ENCODE results near the gene CDK5R2.

DNA sequence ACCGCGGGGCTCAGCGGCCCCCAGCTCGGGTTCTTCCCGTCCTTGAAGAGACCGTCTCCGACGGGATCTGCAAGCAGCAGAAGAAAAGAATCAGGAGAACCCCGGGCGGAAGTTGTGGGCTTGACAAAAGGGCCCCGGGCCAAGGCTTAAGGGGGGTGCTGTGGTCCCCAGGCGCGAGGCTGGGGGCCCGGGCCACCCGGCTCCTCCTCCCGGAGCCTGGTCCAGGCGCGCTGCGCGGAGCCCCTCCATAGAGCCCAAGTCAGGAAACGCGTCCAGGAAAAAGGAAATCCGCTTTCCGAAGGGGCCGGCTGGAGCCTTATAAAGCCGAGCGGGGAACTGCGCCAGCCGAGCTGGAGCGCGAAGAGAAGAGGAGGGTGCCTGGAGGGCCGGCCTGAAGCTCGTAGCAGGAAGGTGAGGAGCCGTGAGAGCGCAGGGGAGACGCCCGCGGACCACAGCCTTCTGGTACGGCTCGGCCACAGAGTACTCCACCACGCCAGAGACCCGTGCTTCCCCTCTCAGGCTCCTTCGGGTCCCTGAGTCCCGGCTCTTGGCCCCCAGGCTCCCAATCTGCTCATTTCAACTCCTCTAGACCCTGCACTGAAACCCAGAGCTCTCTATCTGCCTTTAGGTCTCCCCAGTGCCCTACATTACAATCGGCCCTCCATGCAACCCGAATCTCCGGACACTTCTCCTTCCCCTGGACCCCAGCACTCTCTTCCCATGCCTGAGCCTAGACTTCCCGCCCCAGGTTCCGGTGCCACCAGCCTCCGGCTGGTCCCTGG is 25.0 kb downstream of the CDK5R2 start:
- TF ChIP-seq, protein P1, sequence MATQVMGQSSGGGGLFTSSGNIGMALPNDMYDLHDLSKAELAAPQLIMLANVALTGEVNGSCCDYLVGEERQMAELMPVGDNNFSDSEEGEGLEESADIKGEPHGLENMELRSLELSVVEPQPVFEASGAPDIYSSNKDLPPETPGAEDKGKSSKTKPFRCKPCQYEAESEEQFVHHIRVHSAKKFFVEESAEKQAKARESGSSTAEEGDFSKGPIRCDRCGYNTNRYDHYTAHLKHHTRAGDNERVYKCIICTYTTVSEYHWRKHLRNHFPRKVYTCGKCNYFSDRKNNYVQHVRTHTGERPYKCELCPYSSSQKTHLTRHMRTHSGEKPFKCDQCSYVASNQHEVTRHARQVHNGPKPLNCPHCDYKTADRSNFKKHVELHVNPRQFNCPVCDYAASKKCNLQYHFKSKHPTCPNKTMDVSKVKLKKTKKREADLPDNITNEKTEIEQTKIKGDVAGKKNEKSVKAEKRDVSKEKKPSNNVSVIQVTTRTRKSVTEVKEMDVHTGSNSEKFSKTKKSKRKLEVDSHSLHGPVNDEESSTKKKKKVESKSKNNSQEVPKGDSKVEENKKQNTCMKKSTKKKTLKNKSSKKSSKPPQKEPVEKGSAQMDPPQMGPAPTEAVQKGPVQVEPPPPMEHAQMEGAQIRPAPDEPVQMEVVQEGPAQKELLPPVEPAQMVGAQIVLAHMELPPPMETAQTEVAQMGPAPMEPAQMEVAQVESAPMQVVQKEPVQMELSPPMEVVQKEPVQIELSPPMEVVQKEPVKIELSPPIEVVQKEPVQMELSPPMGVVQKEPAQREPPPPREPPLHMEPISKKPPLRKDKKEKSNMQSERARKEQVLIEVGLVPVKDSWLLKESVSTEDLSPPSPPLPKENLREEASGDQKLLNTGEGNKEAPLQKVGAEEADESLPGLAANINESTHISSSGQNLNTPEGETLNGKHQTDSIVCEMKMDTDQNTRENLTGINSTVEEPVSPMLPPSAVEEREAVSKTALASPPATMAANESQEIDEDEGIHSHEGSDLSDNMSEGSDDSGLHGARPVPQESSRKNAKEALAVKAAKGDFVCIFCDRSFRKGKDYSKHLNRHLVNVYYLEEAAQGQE (IDR thresholded peaks at IDR 0.05; ENCODE audit: insufficient read depth in 1 of 2, low read depth in 2 of 2, low read length in 1 of 2) = no peak
- TF ChIP-seq, protein P2, sequence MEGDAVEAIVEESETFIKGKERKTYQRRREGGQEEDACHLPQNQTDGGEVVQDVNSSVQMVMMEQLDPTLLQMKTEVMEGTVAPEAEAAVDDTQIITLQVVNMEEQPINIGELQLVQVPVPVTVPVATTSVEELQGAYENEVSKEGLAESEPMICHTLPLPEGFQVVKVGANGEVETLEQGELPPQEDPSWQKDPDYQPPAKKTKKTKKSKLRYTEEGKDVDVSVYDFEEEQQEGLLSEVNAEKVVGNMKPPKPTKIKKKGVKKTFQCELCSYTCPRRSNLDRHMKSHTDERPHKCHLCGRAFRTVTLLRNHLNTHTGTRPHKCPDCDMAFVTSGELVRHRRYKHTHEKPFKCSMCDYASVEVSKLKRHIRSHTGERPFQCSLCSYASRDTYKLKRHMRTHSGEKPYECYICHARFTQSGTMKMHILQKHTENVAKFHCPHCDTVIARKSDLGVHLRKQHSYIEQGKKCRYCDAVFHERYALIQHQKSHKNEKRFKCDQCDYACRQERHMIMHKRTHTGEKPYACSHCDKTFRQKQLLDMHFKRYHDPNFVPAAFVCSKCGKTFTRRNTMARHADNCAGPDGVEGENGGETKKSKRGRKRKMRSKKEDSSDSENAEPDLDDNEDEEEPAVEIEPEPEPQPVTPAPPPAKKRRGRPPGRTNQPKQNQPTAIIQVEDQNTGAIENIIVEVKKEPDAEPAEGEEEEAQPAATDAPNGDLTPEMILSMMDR (IDR thresholded peaks at IDR 0.05) = no peak

Measured in Panc1 (cell line).